Stimulated activated CD8-positive, alpha-beta memory T cell treated with anti-CD3 and anti-CD28 coated beads, Interleukin-7, amount 100 ng/mL, for 48 hours (primary cell): ENCODE results near the gene ITGAX.
"Not testable (repeated sequence)": the region's sequence is repeated elsewhere in the genome, so short reads cannot be mapped to it uniquely, and the experiment has no call there.

Experiments used
- DNase-seq, 2 donors: peaks; one replicate each; pipeline ENCODE4 v3.0.0-alpha.2; 2020; ENCODE audit warnings: low read depth in 1 of 2; ENCODE audit errors: extremely low read depth in 1 of 2

The ITGAX gene

GRCh38 chr16:31404353-31405064, 49.5 kb downstream of the ITGAX start:
- no peak for DNase-seq

- no peak for DNase-seq
These were observed 52.4 kb downstream of the ITGAX start for GRCh38 chr16:31407406-31407805.

- DNase-seq = no peak
These were observed 54.5 kb downstream of the ITGAX start for GRCh38 chr16:31409433-31409832.

DNA sequence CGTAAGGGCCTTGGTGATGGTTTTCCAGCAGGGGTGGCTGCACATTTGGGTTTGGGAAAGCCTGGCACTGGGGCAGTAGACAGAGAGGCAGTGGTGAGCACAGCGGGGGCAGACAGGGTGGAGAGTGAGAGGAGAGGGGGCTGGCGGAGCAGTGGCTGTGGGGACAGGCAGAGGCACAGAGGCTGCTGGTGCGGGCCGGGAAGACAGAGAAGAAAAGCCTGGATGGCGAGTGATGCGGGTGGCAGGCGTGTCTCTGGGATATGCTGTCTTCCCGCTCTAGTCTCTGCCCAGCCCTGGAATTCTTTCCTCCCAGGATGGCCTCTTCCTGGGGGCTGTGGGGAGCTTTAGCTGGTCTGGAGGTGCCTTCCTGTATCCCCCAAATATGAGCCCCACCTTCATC, 55.1 kb downstream of the ITGAX start:
- no peak for DNase-seq

DNA sequence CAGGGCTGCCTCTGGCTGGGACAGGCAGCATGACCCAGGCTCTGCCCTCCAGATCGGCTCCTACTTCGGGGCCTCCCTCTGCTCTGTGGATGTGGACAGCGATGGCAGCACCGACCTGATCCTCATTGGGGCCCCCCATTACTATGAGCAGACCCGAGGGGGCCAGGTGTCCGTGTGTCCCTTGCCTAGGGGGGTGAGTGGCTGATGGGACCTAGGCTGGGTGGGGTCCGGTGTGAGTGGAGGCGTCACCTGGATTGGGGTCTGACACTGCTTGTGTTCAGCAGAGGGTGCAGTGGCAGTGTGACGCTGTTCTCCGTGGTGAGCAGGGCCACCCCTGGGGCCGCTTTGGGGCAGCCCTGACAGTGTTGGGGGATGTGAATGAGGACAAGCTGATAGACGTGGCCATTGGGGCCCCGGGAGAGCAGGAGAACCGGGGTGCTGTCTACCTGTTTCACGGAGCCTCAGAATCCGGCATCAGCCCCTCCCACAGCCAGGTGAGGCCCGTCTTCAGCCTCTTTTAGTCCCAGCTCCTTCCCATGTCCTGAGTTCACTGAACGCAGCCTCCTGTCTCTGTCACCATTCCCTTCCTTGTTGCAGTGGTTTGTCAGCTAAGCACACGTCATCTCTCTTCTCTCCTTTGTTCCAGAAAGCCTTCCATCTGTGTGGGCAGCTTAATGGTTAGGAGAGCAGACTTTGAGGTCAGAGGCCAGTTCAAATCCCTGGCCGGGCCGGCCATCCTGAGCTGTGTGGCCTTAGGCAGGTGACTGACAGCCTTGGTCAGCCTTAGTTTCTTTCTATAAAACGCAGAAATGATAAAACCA, 56.3 kb downstream of the ITGAX start:
- no peak for DNase-seq

DNA sequence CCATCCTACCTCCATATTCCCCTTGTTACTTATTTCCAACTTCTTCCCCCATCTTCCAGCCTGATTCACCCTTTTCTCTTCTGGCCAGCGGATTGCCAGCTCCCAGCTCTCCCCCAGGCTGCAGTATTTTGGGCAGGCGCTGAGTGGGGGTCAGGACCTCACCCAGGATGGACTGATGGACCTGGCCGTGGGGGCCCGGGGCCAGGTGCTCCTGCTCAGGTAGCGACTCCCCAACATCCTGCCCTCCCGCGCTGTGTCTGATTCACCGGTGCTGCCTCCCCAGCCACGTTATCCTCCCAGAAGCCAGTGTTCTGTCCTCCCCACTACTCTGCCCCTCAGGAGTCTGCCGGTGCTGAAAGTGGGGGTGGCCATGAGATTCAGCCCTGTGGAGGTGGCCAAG, 57.8 kb downstream of the ITGAX start:
- DNase-seq = no peak

DNA sequence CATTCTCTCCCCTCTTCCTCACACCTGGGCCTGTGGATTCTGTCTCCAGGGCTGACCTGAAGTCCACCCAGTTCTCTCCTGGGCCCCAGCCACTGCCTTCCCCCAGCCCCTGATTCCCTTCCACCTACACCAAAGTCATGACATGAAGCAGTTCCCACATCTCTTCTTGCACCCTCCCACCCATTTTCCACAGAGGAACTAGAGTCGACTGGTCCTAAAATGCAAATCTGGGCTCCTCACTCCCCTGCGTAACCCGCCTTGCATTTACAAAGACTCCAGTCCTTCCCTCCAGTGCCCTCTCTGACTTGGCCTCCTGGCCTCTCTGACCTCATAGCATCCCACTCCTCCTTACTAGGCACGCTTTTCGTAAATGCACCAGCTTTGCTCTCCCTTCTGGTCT, 58.4 kb downstream of the ITGAX start:
- no peak for DNase-seq

DNA sequence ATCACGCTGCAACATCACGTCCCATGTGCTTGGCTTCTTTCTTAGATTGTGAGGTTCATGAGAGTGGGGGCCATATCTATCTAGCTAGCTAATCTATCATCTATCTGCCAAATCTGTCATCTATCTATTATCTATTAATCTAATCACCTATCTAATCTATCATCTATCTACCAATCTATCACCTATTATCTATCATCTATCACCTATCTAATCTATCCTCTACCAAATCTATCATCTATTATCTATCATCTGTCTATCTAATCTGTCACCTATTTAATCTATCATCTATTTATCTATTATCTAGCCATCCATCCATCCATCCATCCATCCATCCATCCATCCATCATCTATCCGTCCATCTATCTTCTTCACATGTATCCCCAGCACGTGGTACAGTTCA, 59.0 kb downstream of the ITGAX start:
- DNase-seq = no peak

DNA sequence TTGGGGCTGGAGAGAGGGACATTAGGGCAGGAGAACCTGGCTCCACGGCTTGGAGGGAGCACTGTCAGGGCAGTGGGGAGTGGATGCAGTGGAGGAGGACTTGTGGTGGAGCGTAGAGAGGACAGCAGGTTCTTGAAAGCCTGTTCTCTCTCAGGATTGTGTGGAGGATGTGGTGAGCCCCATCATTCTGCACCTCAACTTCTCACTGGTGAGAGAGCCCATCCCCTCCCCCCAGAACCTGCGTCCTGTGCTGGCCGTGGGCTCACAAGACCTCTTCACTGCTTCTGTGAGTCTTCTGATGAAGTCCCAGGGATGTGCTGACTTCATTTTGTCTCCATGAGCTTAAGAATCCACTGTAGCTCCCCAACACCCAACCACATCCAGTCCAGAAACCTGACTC, 59.7 kb downstream of the ITGAX start:
- no peak for DNase-seq

DNA sequence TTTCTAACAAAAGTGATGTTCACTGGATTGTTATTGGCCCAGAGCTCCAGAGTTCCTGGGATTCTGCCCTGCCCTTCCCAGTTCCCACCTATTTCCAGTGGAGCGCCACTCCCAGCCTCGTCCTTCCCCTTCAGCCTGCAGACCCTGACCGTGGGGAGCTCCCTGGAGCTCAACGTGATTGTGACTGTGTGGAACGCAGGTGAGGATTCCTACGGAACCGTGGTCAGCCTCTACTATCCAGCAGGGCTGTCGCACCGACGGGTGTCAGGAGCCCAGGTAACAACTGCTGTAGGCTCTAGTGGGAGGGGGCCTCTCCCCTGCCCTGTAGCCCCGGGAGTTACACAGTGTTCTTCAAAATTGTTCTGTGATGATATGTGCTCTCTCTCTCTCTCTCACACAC, 61.4 kb downstream of the ITGAX start:
- DNase-seq = no peak

GRCh38 chr16:31417036-31417435, 62.1 kb downstream of the ITGAX start:
- not testable (repeated sequence) for DNase-seq

GRCh38 chr16:31417916-31418315, 62.9 kb downstream of the ITGAX start:
- no peak for DNase-seq

GRCh38 chr16:31420037-31420436, 65.1 kb downstream of the ITGAX start:
- DNase-seq = no peak

DNA sequence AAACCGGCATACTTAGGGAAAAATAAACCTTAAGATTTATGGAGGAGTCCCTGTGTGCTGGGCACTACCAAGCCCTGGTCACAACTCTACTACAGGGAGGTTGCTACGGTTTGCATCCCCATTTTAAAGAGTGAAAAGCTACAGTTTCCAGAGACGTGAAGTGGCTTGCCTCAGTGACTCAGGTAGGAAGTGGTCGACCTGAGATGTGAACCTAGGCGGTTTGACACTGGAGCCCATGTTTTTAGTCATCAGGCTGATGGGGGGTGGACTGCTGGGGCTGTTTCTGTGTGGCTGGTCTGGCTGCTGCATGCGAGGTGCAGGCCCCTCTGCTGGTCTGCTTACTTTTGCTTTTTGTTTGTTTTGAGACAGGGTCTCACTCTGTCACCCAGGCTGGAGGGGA, 66.6 kb downstream of the ITGAX start:
- peak; percentile 52 to 79 for DNase-seq

DNA sequence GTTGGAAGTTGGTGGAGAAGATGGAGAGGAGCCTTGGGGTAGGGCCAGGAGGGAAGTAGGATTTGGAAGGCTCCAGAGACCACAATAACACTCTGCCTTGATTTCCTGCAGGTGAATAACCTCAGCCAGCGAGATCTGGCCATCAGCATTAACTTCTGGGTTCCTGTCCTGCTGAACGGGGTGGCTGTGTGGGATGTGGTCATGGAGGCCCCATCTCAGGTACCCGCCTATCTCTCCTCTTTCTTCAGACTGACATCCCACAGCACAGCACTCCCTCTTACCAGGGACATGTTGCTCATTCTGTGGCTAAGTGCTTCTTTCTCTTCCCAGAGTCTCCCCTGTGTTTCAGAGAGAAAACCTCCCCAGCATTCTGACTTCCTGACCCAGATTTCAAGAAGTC, 68.3 kb downstream of the ITGAX start:
- DNase-seq = no peak

DNA sequence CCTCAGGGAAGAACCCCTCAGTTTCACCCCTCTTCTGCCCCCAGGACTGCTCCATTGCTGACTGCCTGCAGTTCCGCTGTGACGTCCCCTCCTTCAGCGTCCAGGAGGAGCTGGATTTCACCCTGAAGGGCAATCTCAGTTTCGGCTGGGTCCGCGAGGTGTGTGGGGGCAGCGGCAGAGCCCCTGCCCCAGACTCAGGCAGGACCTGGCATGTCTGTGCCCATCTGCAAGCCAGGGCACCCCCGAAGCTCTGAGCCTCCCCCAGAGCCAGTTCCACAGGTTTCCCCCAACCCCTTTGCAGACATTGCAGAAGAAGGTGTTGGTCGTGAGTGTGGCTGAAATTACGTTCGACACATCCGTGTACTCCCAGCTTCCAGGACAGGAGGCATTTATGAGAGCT, 68.8 kb downstream of the ITGAX start:
- DNase-seq = no peak

DNA sequence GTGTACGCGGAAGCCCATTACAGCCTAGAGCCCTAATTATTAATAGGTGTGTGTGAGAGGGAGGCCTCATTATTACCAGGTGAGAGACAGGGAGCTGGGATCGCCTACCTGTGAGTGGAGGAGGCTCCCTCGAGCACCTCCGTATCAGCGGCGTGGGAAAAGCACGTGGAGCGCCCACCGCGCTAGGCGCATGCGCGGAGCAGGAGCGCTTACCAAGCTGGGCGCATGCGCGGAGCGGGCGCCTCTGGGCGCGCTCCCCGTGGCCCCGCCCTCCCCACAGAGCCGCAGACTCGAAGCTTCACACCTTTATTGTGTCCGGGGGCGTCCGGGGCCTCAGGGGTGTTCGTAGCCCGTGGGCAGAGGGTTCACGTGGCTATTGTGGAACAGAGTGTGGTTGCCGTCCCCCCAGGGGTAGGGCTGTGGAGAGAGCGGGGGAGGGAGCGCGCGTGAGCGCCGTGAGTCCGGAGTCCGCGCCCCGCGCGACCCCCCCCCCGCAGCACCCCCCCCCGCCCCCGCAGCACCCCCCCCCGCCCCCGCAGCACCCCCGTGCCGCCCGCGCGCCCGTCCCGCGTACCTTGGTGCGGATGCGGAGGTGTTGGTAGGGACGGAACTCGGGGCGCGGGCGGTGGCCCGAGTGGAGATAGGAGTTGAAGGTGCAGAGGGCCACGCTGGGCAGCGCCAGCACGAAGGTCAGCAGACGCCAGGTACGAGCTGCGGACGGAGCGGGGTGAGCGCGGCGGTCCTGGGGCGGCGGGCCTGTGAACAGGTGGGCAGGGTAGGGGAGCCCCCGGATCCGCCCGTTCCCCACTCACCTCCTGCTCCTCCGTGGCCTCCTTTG, 72.7 kb downstream of the ITGAX start:
- peak in 1 of 2 donors; percentile 48 for DNase-seq

- DNase-seq = no peak
These were observed 73.3 kb downstream of the ITGAX start, which contains the start of gene COX6A2 for GRCh38 chr16:31428279-31428597. Gene COX6A2, minus strand, starts transcription at chr16:31428360. Its CDS starts 35 bp downstream, at chr16:31428325.

DNA sequence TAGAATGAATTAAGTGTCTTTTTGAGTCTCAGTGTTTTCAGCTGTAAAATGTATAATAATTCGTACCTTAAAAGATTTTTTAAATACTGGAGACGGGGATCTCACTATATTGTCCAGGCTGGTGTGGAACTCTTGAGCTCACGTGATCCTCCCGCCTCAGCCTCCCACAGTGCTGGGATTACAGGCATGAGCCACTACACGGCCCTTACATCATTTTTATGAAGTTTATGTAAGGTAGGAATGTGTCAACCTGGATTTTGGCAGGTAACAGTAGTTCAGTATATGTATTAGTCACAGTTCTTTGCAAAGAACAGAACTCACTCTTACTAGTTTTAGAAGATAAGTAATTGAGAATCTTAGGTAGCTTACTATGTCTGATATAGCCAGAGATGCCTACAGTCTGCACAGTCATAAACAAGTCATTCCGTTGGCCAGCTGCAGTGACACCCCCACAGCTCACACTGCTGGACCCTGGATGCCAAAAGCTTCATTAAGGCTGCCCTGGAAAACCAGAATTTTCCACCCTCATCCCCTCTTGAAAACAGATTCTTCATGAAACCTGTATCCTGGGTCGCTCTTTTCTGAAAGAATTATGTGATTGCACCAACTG, 73.8 kb downstream of the ITGAX start:
- no peak for DNase-seq

DNA sequence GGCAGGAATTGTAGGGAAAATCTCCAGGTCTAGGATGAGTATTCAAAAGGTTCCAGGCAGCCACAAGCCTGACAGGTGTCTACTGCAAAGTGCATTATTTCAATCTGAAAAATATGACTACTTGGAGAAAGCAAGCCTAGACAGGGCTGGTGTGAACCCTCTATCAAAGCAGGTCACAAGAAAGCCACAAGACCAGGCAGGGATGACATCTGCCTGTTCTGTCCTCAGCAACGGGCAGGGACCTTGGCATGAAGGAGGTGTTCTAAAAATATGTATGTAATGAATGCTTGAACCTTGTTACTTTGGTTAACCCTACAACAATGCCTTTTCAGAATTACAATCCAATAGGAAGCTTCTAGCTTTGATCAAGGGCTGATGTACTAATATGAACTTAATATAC, 74.3 kb downstream of the ITGAX start:
- DNase-seq = no peak

DNA sequence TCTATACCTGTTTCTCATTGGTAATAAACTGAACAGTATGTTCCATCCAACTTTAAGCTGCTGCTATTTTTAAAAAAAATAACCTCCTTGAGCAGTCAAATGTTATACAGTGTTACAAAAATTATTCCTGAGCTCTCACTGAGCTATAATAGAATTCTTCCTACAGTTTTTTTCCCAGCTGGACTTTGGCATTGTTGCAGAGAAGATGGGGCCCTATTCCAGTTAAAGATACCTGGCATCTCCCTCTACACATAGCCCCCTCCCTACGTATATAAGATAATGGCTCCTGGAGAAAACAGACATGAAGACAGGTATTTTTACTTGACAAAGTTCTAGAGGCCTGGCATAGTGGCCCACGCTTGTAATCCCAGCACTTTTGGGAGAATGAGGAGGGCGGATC, 74.8 kb downstream of the ITGAX start:
- DNase-seq = no peak
